Kidney epithelial cell (primary cell): Measurements from ENCODE around the gene SFTPB. TPM values are rescaled to one million over a fixed set of nuclear protein-coding genes. Genes with fewer than 3 reads are reported as not detected.
"Not testable (repeated sequence)": the region's sequence is repeated elsewhere in the genome, so short reads cannot be mapped to it uniquely, and the experiment has no call there.

Experiments
- DNase-seq: peaks from one replicate; pipeline ENCODE4 v3.0.0-alpha.2; 2010; ENCODE audit warnings: low read depth
- H3K27me3 ChIP-seq: 2 replicates; pipeline ENCODE4 v1.6.0; 2011; ENCODE audit warnings: low read length; ENCODE audit not compliant: control insufficient read depth, insufficient read depth
- H3K36me3 ChIP-seq: 2 replicates; pipeline ENCODE4 v1.5.1; 2011; ENCODE audit warnings: low read length; ENCODE audit not compliant: control insufficient read depth, insufficient read depth
- H3K4me3 ChIP-seq: 2 replicates; pipeline ENCODE4 v1.5.1; 2011; ENCODE audit warnings: low read depth, mild to moderate bottlenecking, control low read depth, low read length
- total RNA-seq: library from RNA; depleted of rRNA; stranded (reverse); fragments of >200 nt; gene quantifications from 2 replicates; pipeline ENCODE4 v1.2.3, GENCODE V29; 2015
- TF ChIP-seq, protein P1 (sequence below): IDR thresholded peaks from 2 replicates; pipeline ENCODE4 v1.5.1; 2011; ENCODE audit warnings: mild to moderate bottlenecking, moderate library complexity, low read length, control low read depth, inconsistent platforms; ENCODE audit not compliant: insufficient read depth, poor library complexity, severe bottlenecking

SFTPB gene
- total RNA-seq, 1 donor from 2014 or later: not detected

DNA sequence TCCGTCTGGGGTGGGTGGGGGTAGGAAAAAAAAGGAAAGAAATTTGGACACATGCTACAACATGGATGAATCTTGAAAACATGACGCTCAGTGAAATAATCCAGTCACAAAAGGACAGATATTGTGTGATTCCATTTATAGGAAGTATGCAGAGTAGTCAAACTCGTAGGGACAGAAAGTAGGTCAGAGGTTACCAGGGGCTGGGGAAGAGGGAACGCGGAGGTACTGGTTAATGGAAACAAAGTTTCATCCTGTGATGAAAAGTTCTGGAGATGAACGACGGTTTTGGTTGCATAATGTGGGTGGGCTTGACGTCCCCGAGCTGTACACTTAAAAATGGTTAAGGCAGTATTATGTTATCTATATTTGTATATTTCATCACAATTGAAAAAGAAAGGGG lies 4.5 kb upstream of the SFTPB start:
- TF ChIP-seq, protein P1, sequence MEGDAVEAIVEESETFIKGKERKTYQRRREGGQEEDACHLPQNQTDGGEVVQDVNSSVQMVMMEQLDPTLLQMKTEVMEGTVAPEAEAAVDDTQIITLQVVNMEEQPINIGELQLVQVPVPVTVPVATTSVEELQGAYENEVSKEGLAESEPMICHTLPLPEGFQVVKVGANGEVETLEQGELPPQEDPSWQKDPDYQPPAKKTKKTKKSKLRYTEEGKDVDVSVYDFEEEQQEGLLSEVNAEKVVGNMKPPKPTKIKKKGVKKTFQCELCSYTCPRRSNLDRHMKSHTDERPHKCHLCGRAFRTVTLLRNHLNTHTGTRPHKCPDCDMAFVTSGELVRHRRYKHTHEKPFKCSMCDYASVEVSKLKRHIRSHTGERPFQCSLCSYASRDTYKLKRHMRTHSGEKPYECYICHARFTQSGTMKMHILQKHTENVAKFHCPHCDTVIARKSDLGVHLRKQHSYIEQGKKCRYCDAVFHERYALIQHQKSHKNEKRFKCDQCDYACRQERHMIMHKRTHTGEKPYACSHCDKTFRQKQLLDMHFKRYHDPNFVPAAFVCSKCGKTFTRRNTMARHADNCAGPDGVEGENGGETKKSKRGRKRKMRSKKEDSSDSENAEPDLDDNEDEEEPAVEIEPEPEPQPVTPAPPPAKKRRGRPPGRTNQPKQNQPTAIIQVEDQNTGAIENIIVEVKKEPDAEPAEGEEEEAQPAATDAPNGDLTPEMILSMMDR: no peak
- no peak overlapping the region for H3K4me3 ChIP-seq
- no peaks in the 10 kb centered on the region for H3K36me3 ChIP-seq
- H3K27me3 ChIP-seq: peaks cover 6% of the 10 kb centered on the region
- no peak for DNase-seq

DNA sequence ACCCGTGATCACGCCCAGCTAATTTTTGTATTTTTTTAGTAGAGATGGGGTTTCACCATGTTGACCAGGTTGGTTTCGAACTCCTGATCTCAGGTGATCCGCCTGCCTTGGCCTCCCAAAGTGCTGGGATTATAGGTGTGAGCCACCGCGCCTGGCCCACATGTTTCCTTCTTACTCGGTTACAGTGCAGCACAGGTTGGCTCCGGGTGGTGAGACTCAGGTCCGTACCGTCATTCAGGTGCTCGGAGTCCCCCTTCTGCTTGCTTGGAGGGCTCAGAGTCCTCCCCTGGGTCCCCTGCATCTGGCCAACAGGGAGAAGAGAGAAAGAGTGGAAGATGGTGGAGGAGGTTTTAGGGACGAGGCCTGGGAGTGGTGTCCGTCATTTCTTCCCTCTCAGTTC lies 2.4 kb upstream of the SFTPB start:
- not testable (repeated sequence) for DNase-seq, H3K4me3 ChIP-seq, H3K27me3 ChIP-seq, H3K36me3 ChIP-seq

DNA sequence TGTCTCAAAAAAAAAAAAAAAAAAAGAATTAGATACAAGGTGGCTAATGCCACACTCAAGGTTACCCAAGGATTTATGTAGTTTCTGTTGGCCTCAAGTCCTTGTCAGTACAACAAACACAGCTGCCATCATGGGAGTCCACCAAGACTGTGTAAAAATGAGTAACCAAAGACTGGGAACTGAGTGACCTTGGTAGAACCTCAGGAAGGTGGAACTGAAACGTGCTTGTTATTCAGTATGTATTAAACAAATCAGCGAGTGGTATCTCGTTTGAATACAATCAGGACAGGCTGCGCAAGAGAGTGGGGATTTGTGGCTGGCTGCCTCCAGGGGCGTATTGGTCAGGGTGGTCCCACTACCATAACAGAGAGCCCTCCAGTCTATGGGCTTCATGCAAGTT lies 1.6 kb upstream of the SFTPB start:
- Histone ChIP-seq H3K27me3 (no peaks in the 10 kb centered on the region), H3K36me3 (no peaks in the 10 kb centered on the region), H3K4me3 (no peak overlapping the region)
- no peak for DNase-seq
- TF ChIP-seq, protein P1: no peak

- H3K36me3 ChIP-seq: no peaks in the 10 kb centered on the region
- TF ChIP-seq, protein P1: no peak
- no peak for DNase-seq
- H3K27me3 ChIP-seq: no peaks in the 10 kb centered on the region
- H3K4me3 ChIP-seq: no peak overlapping the region
Observed at GRCh38 chr2:85668857-85669142, 801 bp upstream of the SFTPB start.

- no peak for DNase-seq
- no peak overlapping the region for H3K4me3 ChIP-seq
- H3K27me3 ChIP-seq: no peaks in the 10 kb centered on the region
- no peaks in the 10 kb centered on the region for H3K36me3 ChIP-seq
- TF ChIP-seq, protein P1: no peak
Observed at GRCh38 chr2:85667561-85668008, 414 bp downstream of the SFTPB start.

DNA sequence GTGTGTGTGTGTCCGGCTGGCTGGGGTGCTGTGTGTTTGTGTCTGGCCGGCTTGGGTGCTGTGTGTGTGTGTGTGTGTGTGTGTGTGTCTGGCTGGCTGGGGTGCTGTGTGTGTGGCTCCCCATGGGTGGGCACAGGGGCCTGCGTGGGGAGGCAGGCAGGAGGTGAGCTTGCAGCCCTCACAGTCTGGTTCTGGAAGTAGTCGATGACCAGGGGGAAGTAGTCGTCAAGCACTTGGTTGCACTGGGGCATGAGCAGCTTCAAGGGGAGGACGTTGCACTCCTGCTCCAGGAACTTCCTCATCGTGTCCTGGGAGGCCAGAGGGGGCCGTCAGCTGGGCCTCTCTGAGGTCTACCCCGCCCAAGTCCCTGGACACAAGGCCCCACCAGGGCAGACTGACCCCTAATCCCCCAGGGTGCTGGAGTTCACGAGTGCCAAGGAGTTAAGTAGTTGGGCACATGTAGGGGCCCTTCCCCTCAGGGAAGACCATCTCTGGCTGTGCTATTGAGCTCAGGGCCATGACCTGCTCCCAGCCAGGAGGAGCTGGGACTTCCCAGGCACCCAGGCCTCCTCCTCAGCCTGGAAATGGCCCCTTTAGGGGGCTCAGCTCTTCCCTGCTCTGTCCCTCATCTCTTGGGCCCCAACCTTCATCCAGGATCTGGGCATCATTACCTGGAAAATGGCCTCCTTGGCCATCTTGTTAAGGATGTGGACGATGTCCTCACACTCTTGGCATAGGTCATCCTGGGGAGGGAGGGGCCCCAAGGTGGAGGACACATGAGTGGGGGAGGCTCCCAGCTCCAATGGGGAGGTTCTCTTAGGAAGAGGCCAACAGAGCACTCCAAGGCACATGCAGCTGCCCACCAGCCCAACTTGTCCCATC lies 1.3 kb downstream of the SFTPB start:
- Histone ChIP-seq H3K27me3 (no peaks in the 10 kb centered on the region), H3K4me3 (no peak overlapping the region), H3K36me3 (no peaks in the 10 kb centered on the region)
- no peak for DNase-seq
- TF ChIP-seq, protein P1: no peak
